Measurements from ENCODE around the gene NDC80. TPM values are rescaled to one million over a fixed set of nuclear protein-coding genes. Genes with fewer than 3 reads are reported as not detected.
A peak's percentile ranks its signal among the peaks of the same experiment; 100 is the strongest.

The NDC80 gene
- total RNA-seq, 1 experiment from 2014 or later, result 36.0 TPM

- H3K27me3 ChIP-seq (ENCODE audit: control insufficient read depth, insufficient read depth, low read length), result no peaks in the 10 kb centered on the region
- intact Hi-C loops (cut with micrococcal nuclease; ENCODE audit: unreplicated experiment) (no loop called here), in situ Hi-C loops (cut with HindIII; ENCODE audit: low pct_unique_long_range_greater_than_20kb, low sequenced_read_pairs) (no loop called here)
- peaks cover 8% of the 10 kb centered on the region for H3K36me3 ChIP-seq (ENCODE audit: control insufficient read depth, insufficient read depth, low read length)
- H3K9me3 ChIP-seq (ENCODE audit: control insufficient read depth, insufficient read depth, low read depth, low read length), result no peaks in the 10 kb centered on the region
- TF ChIP-seq CTCF (IDR thresholded peaks at IDR 0.05) (no peak), REST (IDR thresholded peaks at IDR 0.05; ENCODE audit: insufficient read depth in 1 of 2, low read depth in 2 of 2, low read length in 1 of 2) (no peak), SIN3A (IDR thresholded peaks at IDR 0.05; ENCODE audit: borderline replicate concordance, insufficient read depth, low read depth, low read length) (no peak), POLR2AphosphoS5 (IDR thresholded peaks at IDR 0.05; ENCODE audit: low read depth, low read length) (no peak), TCF7L2 (IDR thresholded peaks at IDR 0.05; ENCODE audit: low read depth, low read length) (no peak)
- DNase-seq (ENCODE audit: low read depth, low spot score) (no peak), ATAC-seq (no peak)
- H3K4me1 ChIP-seq (ENCODE audit: control insufficient read depth, insufficient read depth, low read length), result peaks cover 13% of the 10 kb centered on the region; the same call in 1 of the 2 replicates
- ChIA-PET POLR2A (no interaction called here), CTCF (no interaction called here)
- no TSS peak for BruUV-seq (replicated peaks)
- peak overlapping the region; percentile 96; the same call in 1 of the 2 replicates for H3K27ac ChIP-seq (ENCODE audit: low read length)
- peak overlapping the region; percentile 87 to 99 for H3K4me3 ChIP-seq (ENCODE audit: low read depth in 2 of 2, low read length in 2 of 2)
Observed at GRCh38 chr18:2569338-2570207, 1.8 kb upstream of the NDC80 start.

GRCh38 chr18:2570772-2571199, 571 bp upstream of the NDC80 start:
- peak overlapping the region; percentile 87 to 99 for H3K4me3 ChIP-seq (ENCODE audit: low read depth in 2 of 2, low read length in 2 of 2)
- ATAC-seq (peak; percentile 82), DNase-seq (ENCODE audit: low read depth, low spot score) (peak; percentile 17)
- BruUV-seq (replicated peaks), result no TSS peak
- in situ Hi-C loops (cut with HindIII; ENCODE audit: low pct_unique_long_range_greater_than_20kb, low sequenced_read_pairs), result no loop called here
- intact Hi-C loops (cut with micrococcal nuclease; ENCODE audit: unreplicated experiment), result no loop called here
- H3K27me3 ChIP-seq (ENCODE audit: control insufficient read depth, insufficient read depth, low read length), result no peaks in the 10 kb centered on the region
- H3K4me1 ChIP-seq (ENCODE audit: control insufficient read depth, insufficient read depth, low read length), result peaks cover 13% of the 10 kb centered on the region; the same call in 1 of the 2 replicates
- ChIA-PET POLR2A (interaction anchor here (0.6 kb wide), 1 partner anchor 1869 kb away, joined by 3 read pairs; no protein-coding TSS in a partner anchor), CTCF (interaction anchor here (0.5 kb wide), 1 partner anchor 1712 kb away, joined by 4 read pairs; no protein-coding TSS in a partner anchor)
- H3K9me3 ChIP-seq (ENCODE audit: control insufficient read depth, insufficient read depth, low read depth, low read length), result no peaks in the 10 kb centered on the region
- TF ChIP-seq CTCF (IDR thresholded peaks at IDR 0.05), result no peak
- TF ChIP-seq SIN3A (IDR thresholded peaks at IDR 0.05; ENCODE audit: borderline replicate concordance, insufficient read depth, low read depth, low read length), result no peak
- no peak for TF ChIP-seq REST (IDR thresholded peaks at IDR 0.05; ENCODE audit: insufficient read depth in 1 of 2, low read depth in 2 of 2, low read length in 1 of 2)
- no peak for TF ChIP-seq POLR2AphosphoS5 (IDR thresholded peaks at IDR 0.05; ENCODE audit: low read depth, low read length)
- no peak for TF ChIP-seq TCF7L2 (IDR thresholded peaks at IDR 0.05; ENCODE audit: low read depth, low read length)
- peak overlapping the region; percentile 96 for H3K27ac ChIP-seq (ENCODE audit: low read length)
- peaks cover 15% of the 10 kb centered on the region for H3K36me3 ChIP-seq (ENCODE audit: control insufficient read depth, insufficient read depth, low read length)

Measured in Panc1 (cell line).